HCT116 (cell line): ENCODE data around the gene CLRN1. TPM values are rescaled to one million over a fixed set of nuclear protein-coding genes. Genes with fewer than 3 reads are reported as not detected.

Experiments
- ATAC-seq: fragments of 200-7000 bp; cut with Tn5 transposase; 2 replicates; pipeline ENCODE4 v1.9.1; 2020; ENCODE audit warnings: mild to moderate bottlenecking, moderate library complexity
- BruUV-seq: library from RNA; stranded (reverse); fragments of 400-500 nt; replicated peaks from 2 replicates; lab custom pipeline; 2021; lab: Mats Ljungman, UMichigan
- CTCF ChIA-PET: fragments of 300-600 bp; sonication (Branson Sonifier 250); formaldehyde crosslinking; loops from one replicate; lab custom pipeline; 2021; ENCODE audit warnings: antibody characterized with exemption; lab: Charles Lee
- POLR2A ChIA-PET: fragments of 300-600, 350-600 bp; sonication (Branson Sonifier 250); formaldehyde crosslinking; loops from one replicate; lab custom pipeline; 2021; ENCODE audit warnings: antibody characterized with exemption; lab: Charles Lee
- RAD21 ChIA-PET, 2 experiments: fragments of 300-600 bp; sonication (Branson Sonifier 250); formaldehyde crosslinking; loops; one replicate each; lab custom pipeline; 2023; ENCODE audit warnings: low total read pairs in 2 of 2; ENCODE audit not compliant: uncharacterized antibody in 2 of 2, unreplicated experiment in 2 of 2, low non-redundant PET in 1 of 2; lab: Charles Lee
- DNase-seq: peaks from one replicate; pipeline ENCODE4 v3.0.0-alpha.2; 2010; ENCODE audit warnings: low read depth, low spot score
- H2AFZ ChIP-seq: fragments of 200-600 bp; shearing (Covaris generic), sonication (generic); 2 replicates; pipeline ENCODE4 v1.6.1; 2017; ENCODE audit warnings: low read depth, mixed run types, mixed read lengths, antibody characterized with exemption, low read length; ENCODE audit not compliant: poor library complexity, severe bottlenecking
- H3K27ac ChIP-seq: 2 replicates; pipeline ENCODE4 v1.5.1; 2012; ENCODE audit warnings: low read depth, low read length
- H3K27me3 ChIP-seq: fragments of 200-600 bp; sonication (generic); 2 replicates; pipeline ENCODE4 v1.6.1; 2016; ENCODE audit warnings: mixed run types, low read length, mixed read lengths; ENCODE audit not compliant: insufficient read depth
- H3K36me3 ChIP-seq, 2 experiments: fragments of 200-500 bp in 1 of 2; fragments of 200-600 bp in 1 of 2; sonication (Bioruptor generic) in 1 of 2; sonication (generic) in 1 of 2; 2 replicates each; pipeline versions ENCODE4 v1.5.1 to v1.6.1; 2014 to 2016; ENCODE audit warnings: low read length in 2 of 2, inconsistent platforms in 1 of 2, mixed read lengths in 1 of 2, mixed run types in 1 of 2; ENCODE audit not compliant: insufficient read depth in 2 of 2, control insufficient read depth in 1 of 2
- H3K4me1 ChIP-seq, 2 experiments: fragments of 200-600 bp in 1 of 2; sonication (generic) in 1 of 2; 2 replicates each; pipeline versions ENCODE4 v1.5.1 to v1.6.1; 2012 to 2017; ENCODE audit warnings: low read length in 2 of 2, inconsistent platforms in 1 of 2, mild to moderate bottlenecking in 1 of 2, mixed read lengths in 1 of 2, mixed run types in 1 of 2, moderate library complexity in 1 of 2; ENCODE audit not compliant: insufficient read depth in 2 of 2, control insufficient read depth in 1 of 2
- H3K4me2 ChIP-seq: fragments of 200-600 bp; sonication (generic); 2 replicates; pipeline ENCODE4 v1.6.1; 2017; ENCODE audit warnings: mixed run types, low read length, mixed read lengths
- H3K4me3 ChIP-seq, 2 experiments: fragments of 200-600 bp in 1 of 2; sonication (generic) in 1 of 2; replicated peaks in 1 of 2; 2 replicates each; pipeline ENCODE4 v1.5.1; 2011 to 2016; ENCODE audit warnings: low read length in 2 of 2, control low read depth in 1 of 2, low read depth in 1 of 2, mild to moderate bottlenecking in 1 of 2, mixed read lengths in 1 of 2, mixed run types in 1 of 2
- H3K79me2 ChIP-seq: fragments of 200-600 bp; sonication (generic); 2 replicates; pipeline ENCODE4 v1.6.1; 2017; ENCODE audit warnings: mild to moderate bottlenecking, mixed run types, low read length, moderate library complexity, mixed read lengths; ENCODE audit not compliant: insufficient read depth
- H3K9ac ChIP-seq: fragments of 200-600 bp; sonication (generic); 2 replicates; pipeline ENCODE4 v1.6.1; 2016; ENCODE audit warnings: low read length, mixed read lengths
- H3K9me2 ChIP-seq: fragments of 200-600 bp; sonication (generic), shearing (Covaris generic); 2 replicates; pipeline ENCODE4 v1.6.1; 2017; ENCODE audit warnings: mixed run types, mild to moderate bottlenecking, moderate library complexity; ENCODE audit not compliant: insufficient read depth
- H3K9me3 ChIP-seq, 2 experiments: fragments of 200-500 bp in 1 of 2; fragments of 200-600 bp in 1 of 2; sonication (Bioruptor generic) in 1 of 2; sonication (generic) in 1 of 2; 2 replicates each; pipeline ENCODE4 v1.6.1; 2014 to 2017; ENCODE audit warnings: low read length in 2 of 2, mixed read lengths in 2 of 2, inconsistent platforms in 1 of 2, low read depth in 1 of 2, mild to moderate bottlenecking in 1 of 2, mixed run types in 1 of 2, moderate library complexity in 1 of 2; ENCODE audit not compliant: control insufficient read depth in 1 of 2, insufficient read depth in 1 of 2
- H4K20me1 ChIP-seq: fragments of 200-600 bp; sonication (generic), shearing (Covaris generic); 2 replicates; pipeline ENCODE4 v1.6.1; 2017; ENCODE audit warnings: mixed run types, mild to moderate bottlenecking, moderate library complexity; ENCODE audit not compliant: insufficient read depth
- CBX3 ChIP-seq: IDR thresholded peaks from 2 replicates; pipeline ENCODE4 v1.6.1; 2012; ENCODE audit warnings: low read depth
- EGR1 ChIP-seq: IDR thresholded peaks from 2 replicates; pipeline ENCODE4 v1.6.1; 2012; ENCODE audit warnings: low read depth
- ELF1 ChIP-seq: IDR thresholded peaks from 2 replicates; pipeline ENCODE4 v1.6.1; 2012; ENCODE audit warnings: low read depth, borderline replicate concordance
- EZH2 ChIP-seq: fragments of 200-600 bp; sonication (generic); IDR thresholded peaks from 2 replicates; pipeline ENCODE4 v1.6.1; 2017; ENCODE audit warnings: antibody characterized with exemption, mixed run types
- POLR2A ChIP-seq: IDR thresholded peaks from 2 replicates; pipeline ENCODE4 v1.7.0; 2011; ENCODE audit warnings: borderline replicate concordance; ENCODE audit not compliant: insufficient read depth, insufficient read length; ENCODE audit errors: extremely low read depth
- SP1 ChIP-seq: IDR thresholded peaks from 2 replicates; pipeline ENCODE4 v1.6.1; 2012; ENCODE audit warnings: low read depth
- SRF ChIP-seq: IDR thresholded peaks from 2 replicates; pipeline ENCODE4 v1.6.1; 2012; ENCODE audit warnings: low read depth
- TCF7L2 ChIP-seq: IDR thresholded peaks from 2 replicates; pipeline ENCODE4 v1.7.0; 2011; ENCODE audit warnings: borderline replicate concordance, inconsistent platforms; ENCODE audit not compliant: insufficient read depth, insufficient read length; ENCODE audit errors: extremely low read depth
- ZFX ChIP-seq: fragments of 450-650 bp; IDR thresholded peaks from 2 replicates; pipeline ENCODE4 v1.6.1; 2017
- intact Hi-C: fragments of 100-400 bp; cut with micrococcal nuclease; formaldehyde crosslinking; loops from 2 replicates; pipeline ENCODE4 v1.10.0; 2022
- total RNA-seq: library from RNA; stranded (reverse); gene quantifications from one replicate; pipeline ENCODE4 v1.2.1, GENCODE V29; 2021; ENCODE audit not compliant: unreplicated experiment
- TF ChIP-seq, protein P1 (sequence below): IDR thresholded peaks from 2 replicates; pipeline ENCODE4 v1.6.1; 2011; ENCODE audit warnings: mild to moderate bottlenecking, low read length, moderate library complexity; ENCODE audit not compliant: insufficient replicate concordance; ENCODE audit errors: extremely low read depth
- TF ChIP-seq, protein P2 (sequence below): IDR thresholded peaks from 2 replicates; pipeline ENCODE4 v1.6.1; 2012
- TF ChIP-seq, protein P3 (sequence below), 3 experiments: fragments of 200-600 bp in 1 of 3; sonication (generic) in 1 of 3; IDR thresholded peaks in 2 of 3; conservative IDR thresholded peaks in 1 of 3; 2 replicates each; pipeline ENCODE4 v1.5.1; 2012 to 2017; ENCODE audit warnings: low read depth in 2 of 3, low read length in 2 of 3, antibody characterized with exemption in 1 of 3, borderline replicate concordance in 1 of 3, control low read depth in 1 of 3, mild to moderate bottlenecking in 1 of 3, mixed read lengths in 1 of 3, mixed run types in 1 of 3, moderate library complexity in 1 of 3; ENCODE audit not compliant: insufficient read depth in 1 of 3

Gene CLRN1
- total RNA-seq, 1 experiment from 2014 or later, result not detected

DNA sequence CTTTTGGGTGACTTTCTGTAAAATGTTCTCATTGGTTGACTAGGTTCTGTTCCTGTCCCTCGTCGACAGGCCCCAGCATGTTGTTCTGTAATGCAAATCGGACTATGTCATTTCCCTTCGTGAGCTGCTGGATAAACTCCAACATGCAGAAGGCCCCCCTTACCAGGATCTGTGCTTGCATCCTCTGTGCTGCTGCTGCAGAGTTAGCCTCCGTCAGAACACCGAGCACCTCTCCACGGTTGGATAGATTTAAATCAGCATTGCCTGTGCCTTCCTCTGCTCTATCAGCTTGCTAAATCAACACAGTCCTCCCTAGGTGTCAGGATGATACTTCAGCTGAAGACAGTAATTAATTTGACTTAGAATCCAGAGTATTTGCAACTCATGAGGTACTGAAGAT, 54.6 kb downstream of the CLRN1 start:
- ChIA-PET RAD21 (no interaction called here), CTCF (no interaction called here), POLR2A (no interaction called here)
- intact Hi-C loops, result no loop called here
- Histone ChIP-seq H2AFZ (no peak overlapping the region), H3K79me2 (no peaks in the 10 kb centered on the region), H3K9me2 (no peaks in the 10 kb centered on the region), H3K36me3 (no peaks in the 10 kb centered on the region), H3K4me3 (no peak overlapping the region), H3K4me1 (peaks cover 0 to 3% of the 10 kb centered on the region in 2 experiments; a peak in 2 of 4 replicates), H3K27me3 (peaks cover 20% of the 10 kb centered on the region; the same call in 1 of the 2 replicates), H3K9ac (no peak overlapping the region), H3K27ac (no peak overlapping the region), H4K20me1 (no peaks in the 10 kb centered on the region), H3K4me2 (no peak overlapping the region), H3K9me3 (no peaks in the 10 kb centered on the region)
- DNase-seq (no peak), ATAC-seq (no peak)
- BruUV-seq, result no TSS peak
- TF ChIP-seq, protein P1, sequence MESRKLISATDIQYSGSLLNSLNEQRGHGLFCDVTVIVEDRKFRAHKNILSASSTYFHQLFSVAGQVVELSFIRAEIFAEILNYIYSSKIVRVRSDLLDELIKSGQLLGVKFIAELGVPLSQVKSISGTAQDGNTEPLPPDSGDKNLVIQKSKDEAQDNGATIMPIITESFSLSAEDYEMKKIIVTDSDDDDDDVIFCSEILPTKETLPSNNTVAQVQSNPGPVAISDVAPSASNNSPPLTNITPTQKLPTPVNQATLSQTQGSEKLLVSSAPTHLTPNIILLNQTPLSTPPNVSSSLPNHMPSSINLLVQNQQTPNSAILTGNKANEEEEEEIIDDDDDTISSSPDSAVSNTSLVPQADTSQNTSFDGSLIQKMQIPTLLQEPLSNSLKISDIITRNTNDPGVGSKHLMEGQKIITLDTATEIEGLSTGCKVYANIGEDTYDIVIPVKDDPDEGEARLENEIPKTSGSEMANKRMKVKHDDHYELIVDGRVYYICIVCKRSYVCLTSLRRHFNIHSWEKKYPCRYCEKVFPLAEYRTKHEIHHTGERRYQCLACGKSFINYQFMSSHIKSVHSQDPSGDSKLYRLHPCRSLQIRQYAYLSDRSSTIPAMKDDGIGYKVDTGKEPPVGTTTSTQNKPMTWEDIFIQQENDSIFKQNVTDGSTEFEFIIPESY, result no peak
- TF ChIP-seq EGR1 (no peak), EZH2 (no peak), SRF (no peak), SP1 (no peak), CBX3 (no peak), POLR2A (no peak), ZFX (no peak), ELF1 (no peak), TCF7L2 (no peak)
- TF ChIP-seq, protein P2, sequence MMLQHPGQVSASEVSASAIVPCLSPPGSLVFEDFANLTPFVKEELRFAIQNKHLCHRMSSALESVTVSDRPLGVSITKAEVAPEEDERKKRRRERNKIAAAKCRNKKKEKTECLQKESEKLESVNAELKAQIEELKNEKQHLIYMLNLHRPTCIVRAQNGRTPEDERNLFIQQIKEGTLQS, result no peak
- TF ChIP-seq, protein P3, sequence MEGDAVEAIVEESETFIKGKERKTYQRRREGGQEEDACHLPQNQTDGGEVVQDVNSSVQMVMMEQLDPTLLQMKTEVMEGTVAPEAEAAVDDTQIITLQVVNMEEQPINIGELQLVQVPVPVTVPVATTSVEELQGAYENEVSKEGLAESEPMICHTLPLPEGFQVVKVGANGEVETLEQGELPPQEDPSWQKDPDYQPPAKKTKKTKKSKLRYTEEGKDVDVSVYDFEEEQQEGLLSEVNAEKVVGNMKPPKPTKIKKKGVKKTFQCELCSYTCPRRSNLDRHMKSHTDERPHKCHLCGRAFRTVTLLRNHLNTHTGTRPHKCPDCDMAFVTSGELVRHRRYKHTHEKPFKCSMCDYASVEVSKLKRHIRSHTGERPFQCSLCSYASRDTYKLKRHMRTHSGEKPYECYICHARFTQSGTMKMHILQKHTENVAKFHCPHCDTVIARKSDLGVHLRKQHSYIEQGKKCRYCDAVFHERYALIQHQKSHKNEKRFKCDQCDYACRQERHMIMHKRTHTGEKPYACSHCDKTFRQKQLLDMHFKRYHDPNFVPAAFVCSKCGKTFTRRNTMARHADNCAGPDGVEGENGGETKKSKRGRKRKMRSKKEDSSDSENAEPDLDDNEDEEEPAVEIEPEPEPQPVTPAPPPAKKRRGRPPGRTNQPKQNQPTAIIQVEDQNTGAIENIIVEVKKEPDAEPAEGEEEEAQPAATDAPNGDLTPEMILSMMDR (IDR thresholded peaks at IDR 0.05 in 2 of 3, conservative IDR thresholded peaks at IDR 0.05 in 1 of 3; ENCODE audit: borderline replicate concordance in 1 of 3, insufficient read depth in 1 of 3, low read depth in 2 of 3, low read length in 2 of 3), result no peak
